GM19023 (cell line): ENCODE results near the gene NCAPH2.
A peak's percentile ranks its signal among the peaks of the same experiment; 100 is the strongest.

ENCODE experiments used
- ATAC-seq: cut with Tn5 transposase; IDR thresholded peaks from one replicate; pipeline ENCODE4 v1.9.1; 2021; ENCODE audit warnings: mild to moderate bottlenecking, moderate library complexity; ENCODE audit not compliant: unreplicated experiment

The NCAPH2 gene

DNA sequence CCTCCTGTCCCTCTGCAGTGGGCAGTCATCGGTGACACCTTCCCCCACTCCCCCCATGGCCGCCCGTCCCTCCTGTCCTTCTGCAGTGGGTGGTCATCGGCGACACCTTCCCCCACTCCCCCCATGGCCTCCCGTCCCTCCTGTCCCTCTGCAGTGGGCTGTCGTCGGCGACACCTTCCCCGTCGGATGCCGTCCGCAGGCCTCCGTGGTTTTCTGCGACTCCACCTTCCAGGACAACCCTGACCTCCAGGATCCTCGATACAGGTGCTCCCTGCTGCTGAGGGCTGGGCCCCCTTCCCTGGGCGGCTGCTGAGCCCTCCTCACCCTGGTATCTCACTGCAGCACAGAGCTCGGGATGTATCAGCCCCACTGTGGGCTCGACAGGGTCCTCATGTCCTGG lies 19.1 kb upstream of the NCAPH2 start:
- ATAC-seq, result no peak

DNA sequence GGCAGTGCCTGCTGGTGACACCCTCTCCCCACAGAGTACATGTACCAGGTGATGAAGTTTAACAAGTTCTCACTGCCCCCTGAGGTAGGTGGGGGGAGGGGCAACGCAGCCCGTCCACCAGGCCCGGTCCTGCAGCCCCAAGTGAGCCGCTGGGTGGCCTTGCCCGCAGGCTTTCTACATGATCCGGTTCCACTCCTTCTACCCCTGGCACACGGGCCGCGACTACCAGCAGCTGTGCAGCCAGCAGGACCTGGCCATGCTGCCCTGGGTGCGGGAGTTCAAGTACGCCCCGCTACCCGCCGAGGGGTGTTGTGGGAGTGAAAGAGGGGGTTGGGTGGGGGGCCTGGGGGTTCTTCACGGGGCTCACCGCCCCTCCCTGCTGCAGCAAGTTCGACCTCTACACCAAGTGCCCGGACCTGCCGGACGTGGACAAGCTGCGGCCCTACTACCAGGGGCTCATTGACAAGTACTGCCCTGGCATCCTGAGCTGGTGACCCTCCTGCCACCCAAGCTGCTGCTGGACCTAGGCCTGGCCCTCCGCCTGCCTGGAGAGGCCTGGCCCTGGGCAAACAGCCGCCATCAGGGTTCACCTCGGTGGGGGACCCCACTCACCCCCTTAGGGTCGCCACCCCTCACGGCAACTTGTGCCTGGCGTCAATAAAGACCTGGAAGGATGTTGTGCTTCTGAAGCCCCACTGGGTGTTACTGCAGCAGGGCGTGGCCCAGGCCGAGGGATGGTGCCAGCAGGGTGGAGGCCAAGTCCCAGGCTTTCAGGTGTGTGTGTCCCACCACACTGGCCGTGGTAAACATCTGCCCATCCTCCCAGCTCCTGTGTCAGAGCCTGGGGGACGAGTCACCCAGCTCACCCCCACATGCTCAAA lies 18.4 kb upstream of the NCAPH2 start:
- no peak for ATAC-seq

DNA sequence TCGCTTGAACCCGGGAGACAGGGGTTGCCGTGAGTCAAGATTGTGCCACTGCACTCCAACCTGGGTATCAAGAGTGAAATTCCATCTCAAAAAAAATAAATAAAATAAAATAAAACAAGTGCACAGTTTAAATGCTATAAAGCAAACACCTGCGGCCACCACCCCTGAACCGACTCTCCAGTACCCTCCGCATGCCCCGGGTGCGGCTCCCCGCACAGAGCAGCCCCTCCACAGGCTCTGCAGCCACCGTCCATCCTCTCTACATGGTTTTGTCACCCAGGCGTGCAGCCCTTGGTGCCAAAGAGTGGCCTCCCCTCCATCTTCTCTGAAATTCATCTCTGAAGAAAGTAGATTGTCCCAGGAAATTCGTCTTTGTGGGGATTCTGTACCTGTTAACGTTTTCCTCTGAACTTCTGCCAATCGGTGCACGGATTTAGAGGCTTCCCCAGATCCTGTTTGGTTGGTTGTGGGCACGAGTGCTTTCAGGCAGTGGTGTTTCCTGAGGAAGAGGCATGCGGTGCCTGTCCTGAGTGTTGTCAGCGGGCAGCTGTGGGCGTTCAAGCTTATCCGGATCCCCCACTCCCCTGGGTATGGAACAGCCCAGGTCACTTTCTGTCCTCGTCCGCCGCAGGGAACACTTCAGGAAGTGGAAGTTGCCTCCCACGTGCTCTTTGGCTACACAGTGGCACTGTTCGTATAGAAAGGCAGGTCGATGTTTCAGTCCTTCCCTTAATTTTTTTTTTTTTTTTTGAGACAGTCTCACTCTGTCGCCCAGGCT lies 17.3 kb upstream of the NCAPH2 start:
- no peak for ATAC-seq

DNA sequence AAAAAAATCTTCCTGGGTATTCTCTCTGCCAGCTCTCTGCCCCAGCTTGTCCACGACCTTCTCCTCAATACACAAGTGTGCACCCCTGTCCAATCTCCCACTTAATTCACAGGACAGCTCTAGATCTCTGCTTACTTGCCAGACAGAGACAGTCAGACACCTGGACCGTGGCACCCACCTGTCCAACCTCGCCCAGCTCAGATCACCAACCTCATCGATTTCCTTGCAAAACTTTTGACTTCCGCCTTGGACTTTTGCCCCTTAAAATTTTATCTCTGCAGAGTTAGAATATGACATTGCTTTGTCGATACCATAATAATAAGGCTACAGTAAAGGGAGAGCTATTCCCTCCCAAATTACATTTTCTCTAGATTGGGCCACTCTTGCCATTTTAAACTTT lies 10.9 kb upstream of the NCAPH2 start:
- ATAC-seq, result no peak

DNA sequence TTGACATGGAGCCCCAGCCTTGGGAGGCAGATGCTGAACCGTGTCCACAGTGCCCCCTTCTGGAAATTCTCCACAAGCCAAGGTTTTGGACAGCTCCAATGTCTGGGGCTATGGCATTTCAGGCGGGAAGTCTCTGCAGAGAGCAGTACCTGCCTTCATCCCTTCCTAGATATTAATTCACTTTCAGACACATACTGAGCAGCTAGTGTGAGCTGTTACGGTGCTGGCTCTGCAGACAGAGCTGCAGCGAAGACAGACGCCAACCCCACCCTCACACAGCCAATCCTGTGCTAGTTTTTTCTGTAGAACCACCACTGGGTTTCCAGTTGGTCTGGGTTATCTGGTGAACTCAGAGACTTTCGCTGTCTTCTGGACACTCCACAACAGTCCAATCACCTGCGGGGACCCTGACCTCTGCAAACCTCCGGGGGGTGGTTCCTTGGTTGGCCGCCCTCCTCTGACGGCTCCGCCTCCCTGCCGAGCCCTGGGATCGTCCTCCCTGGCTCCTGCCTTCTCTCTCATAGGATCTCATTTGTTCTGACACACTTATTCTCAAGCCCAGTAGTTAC lies 9.6 kb upstream of the NCAPH2 start:
- ATAC-seq, result no peak

DNA sequence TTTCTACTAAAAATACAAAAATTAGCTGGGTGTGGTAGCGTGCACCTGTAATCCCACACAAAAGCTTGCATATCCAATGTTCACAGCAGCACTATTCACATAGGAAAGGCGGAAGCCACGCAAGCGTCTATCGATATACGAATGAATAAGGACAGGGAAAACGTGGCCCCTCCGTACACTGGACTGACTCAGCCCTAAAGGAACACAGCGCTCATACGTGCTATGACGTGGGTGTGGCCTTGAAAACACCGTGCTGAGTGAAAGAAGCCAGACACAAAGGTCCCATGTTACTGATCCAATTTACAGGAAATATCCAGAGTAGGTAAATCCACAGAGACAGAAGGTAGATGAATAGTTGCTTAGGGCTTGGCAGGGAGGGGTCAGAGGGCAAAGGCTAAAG lies 7.6 kb upstream of the NCAPH2 start:
- no peak for ATAC-seq

DNA sequence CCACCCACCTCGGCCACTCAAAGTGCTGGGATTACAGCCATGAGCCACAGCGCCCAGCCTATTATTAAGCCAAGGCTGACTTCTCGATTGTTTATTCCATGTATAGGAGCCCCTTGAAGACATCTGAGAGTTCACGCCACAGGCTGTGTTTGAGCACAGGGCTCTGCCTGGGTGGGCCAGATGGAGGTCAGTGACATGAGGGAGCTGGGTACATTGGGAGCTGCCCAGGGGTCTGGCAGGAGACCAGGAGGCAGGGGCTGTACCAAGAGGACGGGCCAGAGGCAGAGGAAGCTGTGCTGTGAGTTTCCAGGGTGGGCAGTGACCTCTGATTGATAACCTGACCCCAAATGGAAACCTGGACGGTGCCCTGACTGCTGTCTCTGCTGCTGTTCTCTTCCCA lies 5.9 kb upstream of the NCAPH2 start:
- no peak for ATAC-seq

DNA sequence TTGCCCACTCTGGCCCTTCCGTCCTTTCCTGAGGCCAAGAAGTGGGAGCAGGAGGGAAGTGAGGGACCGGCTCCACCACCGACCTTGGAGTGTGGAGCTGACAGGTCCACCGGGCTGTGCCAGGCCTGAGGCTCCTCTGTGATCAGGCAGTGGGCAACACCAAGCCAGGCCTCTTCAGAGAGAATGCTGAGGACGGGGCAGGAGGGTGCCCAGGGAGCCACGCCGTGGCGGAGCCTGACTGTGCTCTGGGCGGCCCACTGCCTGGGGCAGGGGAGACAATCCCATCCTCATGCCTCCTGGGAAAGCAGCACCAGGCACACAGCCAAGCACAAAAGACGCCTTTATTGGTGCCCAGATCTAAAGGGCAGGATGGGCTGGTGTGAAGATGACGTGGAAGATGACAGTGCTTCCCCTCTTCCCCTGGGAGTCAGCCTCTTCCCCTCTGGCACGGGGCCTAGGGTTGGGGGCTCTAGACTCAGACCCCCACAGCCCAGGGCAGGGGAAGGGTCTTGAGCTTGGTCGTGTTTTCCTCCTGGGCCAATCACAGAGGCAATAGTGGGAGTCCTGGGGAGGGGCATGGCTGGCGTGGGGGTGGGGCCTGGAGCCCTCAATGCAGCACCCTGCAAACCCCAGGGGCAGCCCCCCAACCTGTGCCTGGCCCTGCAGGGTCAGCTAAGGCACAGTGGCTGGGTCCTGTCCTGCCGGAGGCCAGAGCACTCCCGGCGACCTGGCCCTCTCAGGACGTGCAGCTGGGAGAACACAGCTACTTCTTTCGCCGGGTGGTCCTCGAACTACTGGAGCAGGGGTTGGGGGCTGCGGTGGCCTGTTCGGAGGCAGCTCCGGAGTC lies 5.2 kb upstream of the NCAPH2 start:
- no peak for ATAC-seq

DNA sequence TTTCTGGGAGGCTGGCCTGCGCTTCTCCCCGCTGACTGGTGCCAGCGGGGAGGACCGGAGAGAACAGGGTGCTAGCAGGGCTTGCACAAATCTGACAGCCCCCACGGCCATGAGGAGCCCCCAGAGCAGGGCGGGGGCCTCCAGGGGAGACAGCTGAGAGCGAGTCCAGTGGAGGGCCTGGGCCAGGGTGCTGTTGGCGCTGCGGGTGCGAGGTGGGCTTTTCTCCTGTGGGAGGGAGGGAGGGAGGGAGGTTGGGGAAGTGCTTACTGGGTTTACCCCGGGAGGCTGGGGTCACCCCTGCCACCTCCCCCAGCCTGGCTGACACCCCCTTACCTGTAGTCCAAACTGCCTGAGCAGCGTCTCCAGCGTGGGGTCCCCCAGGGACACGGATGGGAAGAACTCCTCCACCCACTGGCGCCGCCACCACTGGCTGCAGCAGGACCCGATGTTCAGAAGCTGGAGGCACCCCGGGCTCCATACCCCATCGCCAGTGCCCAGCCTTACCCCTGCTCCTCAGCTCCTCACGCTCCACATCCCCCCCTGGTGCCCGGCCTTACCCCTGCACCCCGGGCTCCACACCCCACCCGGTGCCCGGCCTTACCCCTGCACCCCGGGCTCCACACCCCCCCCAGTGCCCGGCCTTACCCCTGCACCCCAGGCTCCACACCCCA lies 4.4 kb upstream of the NCAPH2 start:
- no peak for ATAC-seq

DNA sequence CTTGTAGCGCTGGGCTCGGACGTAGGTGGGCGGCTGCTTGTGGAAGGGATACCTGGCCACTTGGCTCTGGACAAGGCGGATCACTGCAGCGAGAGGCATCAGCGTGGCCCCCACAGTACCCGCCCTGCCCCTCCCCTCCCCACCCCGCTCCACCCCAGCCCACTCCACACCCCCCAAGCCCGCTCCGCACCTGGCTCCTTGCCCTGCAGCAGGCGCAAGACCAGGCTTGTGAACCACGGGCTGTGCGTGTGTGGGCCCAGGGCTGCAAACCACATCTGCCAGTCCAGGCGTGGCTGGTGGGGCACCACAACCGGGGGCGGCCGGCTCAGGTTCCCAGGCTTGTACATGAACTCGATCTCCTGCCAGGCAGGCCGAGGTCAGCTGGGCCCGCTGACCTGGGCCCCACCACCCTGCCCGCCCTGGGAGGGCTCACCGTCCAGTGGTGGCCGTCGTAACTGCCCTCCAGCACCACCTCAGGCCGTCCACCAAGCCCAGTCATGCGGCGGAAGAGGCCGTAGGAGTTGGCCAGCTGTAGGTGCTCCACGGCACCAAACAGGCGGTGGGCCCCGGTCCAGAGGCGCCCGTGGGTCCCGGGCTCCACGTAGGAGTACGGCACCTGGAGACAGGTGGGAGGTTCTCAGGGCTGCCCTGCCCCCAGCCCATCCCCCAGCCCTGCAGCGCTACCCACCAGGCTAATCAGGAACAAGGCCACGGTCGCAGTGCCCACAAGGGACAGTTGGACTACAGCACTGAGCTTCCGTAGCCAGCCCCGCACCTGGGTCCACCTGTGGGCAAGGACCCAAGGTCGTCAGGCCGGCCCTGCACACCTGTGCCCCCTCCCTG lies 3.4 kb upstream of the NCAPH2 start:
- ATAC-seq, result no peak

DNA sequence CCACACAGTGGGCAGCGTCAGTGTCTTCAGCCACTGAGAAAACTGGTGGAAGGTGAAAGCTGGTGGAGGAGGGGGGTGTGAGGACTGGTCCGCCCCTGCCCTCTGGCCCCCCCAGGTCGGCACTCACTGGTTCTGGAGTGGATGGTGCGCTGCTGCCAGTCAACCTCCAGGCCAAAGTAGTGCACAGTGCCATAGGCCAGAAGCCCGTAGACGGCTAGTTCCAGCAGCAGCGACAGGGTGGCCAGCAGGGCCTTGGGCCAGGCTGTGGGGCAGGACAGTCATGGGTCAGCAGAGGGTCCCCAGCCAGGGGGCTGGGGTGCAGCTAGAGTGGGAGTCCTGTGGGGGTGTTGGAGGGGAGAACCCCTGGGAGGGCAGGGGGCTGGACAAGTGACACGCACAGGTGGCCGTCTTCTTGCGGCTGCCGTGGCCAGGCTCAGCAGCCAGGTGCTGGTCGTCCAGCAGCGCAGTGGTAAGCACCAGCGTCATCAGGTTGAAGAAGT lies 2.7 kb upstream of the NCAPH2 start:
- no peak for ATAC-seq

DNA sequence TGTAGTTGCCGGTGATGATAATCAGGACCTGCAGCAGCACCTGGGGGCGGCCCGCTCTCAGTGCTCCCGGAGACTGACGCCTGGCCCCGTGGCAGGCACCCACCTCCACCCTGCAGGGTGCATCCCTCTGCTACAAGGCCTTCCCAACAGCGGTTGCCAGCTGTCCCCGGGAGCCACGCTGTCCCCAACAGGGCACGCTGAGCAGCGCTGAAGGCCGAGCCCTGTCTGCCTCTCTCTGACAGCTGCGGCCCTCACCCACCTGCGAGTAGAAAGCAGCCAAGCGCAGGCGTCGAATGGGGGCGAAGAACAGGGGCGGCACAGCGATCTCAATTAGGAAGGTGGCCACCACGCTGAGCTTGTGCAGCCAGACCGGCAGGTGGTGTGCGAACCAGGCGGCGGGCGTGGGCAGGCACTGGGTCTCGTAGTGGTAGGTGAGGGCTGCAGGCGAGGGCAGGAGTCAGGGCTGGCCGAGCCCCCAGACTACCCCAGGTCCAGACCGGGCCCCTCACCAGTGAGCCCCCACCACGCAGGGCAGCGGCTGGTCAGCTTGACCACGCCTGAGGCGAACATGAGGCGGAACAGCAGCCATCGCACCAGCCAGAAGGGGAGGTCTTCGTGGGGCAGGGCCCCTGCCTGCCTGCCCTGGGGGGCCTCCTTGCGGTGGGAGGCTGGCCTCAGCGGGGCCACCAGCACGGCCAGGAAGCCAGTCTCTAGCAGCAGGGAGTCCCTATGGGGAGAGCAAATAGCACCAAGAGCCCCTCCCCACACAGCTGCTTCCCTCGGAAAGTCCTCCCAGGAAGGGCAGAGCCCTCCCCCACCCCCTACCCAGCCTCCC lies 2.0 kb upstream of the NCAPH2 start:
- no peak for ATAC-seq

DNA sequence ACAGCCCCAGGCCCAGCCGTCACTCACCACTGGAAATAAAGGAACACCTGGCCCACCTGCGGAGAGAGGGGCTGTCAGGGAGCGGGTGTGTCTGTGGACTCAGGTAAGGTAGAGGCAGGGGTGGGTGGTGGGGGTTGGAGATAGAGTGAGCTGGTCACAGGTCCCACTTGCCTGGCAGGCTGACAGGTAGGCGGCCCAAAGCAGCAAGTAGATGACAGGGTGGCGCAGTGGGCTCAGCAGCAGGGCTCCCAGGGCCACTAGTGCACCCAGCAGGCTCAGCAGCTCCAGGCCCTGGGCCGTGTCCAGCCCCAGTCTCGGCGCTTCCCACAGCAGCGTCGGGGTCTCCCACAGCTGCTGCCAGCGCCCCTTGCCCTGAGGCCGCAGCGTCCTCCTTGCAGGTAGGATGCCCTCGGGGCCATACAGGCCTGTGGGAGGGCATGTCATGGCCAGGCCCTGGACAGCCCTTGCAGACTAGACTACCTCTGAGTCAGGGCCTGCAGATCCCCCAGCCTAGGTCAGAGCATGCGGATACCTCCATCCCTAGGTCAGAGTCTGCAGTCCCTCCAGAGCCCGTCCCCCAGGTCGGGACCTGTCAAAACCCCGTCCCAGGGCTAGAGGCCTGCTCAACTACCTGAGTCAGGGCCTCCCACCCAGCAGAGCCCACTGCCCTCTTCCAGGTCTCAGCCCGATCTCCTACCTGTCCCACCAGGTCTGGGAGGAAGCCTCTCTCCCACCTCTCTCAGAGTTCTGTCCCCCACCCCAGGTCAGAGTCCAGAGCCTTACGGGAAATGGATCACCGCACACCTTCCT lies 1.2 kb upstream of the NCAPH2 start:
- no peak for ATAC-seq

DNA sequence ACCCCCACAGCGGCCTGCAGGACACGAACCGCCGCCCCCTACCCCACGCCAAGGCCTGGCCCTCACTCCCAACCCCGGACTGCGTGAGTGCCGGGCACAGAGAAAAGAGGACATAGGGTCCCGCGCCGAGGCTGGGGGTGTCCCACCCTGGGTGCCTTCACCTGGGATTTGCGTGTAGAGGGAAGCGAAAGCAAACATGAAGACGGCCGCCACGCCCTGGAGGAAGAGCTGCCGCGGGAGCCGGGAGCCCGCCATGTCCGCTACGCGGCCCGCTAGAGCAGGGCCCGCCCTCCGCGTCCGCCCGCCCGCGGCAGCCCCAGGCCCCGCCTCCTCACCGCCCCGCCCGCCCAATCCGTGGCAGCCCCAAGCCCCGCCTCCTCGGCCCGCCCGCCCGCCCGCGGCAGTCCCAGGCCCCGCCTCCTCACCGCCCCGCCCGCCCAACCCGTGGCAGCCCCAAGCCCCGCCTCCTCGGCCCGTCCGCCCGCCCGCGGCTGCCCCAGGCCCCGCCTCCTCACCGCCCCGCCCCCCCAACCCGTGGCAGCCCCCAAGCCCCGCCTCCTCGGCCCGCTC lies 518 bp upstream of the NCAPH2 start, which contains the start of gene LMF2:
Gene LMF2 (minus strand): TSS at position 282 of the 570 bp plus-strand sequence. CDS start 27 bp downstream, at position 255.
- peak; percentile 59 for ATAC-seq

DNA sequence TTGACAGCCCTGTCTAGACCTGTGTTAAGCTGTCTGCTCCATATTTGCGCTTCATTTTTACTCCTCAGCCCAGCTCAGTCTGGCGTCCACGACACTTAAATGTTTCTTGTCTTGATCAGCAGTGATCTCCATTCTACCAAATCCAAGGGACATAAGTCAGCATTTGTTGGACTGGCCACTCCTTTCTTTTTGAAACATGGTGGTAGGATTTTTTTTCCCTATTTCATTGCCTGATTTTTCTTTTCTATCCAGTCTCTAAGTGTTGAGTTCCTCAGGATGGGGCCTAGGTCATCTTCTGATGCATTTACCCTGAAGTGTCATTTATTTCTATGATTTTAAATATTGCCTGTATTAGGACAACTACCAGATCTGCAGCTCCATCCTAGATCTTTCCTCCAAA lies 873 bp downstream of the NCAPH2 start:
- ATAC-seq, result no peak

DNA sequence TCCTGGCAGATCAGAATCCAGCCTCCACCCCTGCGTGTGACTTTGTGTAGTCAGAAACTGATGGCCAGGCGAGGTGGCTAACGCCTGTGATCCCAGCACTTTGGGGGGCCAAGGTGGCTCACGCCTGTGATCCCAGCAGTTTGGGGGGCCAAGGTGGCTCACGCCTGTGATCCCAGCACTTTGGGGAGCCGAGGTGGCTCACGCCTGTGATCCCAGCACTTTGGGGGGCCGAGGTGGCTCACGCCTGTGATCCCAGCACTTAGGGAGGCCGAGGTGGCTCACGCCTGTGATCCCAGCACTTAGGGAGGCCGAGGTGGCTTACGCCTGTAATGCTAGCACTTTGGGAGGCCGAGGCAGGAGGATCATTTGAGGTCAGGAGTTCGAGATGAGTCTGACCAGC lies 5.2 kb downstream of the NCAPH2 start:
- ATAC-seq, result no peak

DNA sequence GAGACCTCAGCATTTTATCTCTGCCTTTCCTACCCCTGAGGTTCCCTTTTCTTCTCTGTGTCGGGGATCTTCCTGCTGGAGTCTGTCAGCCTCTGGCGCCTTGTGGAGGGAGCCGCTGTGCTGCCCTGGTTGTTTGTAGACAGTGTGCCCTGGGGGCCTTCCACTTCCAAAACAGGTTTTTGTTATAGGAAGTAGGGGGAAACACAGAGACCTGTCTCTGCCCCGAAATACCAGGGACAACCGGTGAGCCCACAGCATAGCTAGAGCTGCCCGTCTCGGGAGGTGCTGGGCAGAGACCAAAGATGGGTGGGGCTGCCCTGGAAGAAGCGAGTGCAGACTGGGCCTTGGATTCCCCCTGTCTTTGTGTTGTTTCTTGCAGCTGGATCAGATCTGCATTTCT lies 8.0 kb downstream of the NCAPH2 start:
- no peak for ATAC-seq
